8988T (cell line): ENCODE results near the gene ARID5A.
"Not testable (repeated sequence)": the region's sequence is repeated elsewhere in the genome, so short reads cannot be mapped to it uniquely, and the experiment has no call there.

Experiments used
- DNase-seq: peaks from one replicate; pipeline ENCODE4 v3.0.0; 2011

The ARID5A gene

DNA sequence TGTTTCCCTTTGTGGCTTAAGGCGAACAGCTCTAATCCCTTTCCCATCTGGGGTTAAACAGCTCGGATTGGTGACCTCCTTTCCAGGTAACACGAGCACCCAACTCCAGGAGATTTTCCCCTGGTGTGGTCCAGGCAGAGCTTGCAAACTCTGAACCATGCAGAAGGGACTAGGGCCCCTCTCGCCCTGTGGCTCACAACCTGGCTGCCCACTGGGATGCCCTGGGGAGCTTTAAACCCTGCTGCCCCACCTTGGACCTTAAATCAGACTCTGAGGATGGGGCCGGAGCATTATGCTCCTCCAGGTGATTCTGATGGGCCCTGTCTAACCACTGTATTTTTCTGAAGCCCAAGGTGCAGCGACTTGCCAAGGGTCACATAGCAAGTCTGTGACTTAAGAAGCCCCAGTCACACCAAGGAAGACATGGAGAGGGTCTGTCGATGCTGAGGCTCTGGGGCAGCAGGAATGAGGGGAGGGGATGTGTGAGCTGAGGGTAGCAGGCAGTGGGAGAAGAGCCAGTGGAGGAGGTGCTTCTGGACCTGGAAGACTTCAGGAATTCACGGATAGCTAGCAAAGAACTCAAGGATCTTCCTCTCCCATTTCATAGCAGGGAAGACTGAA, 5.9 kb downstream of the ARID5A start:
- no peak for DNase-seq

DNA sequence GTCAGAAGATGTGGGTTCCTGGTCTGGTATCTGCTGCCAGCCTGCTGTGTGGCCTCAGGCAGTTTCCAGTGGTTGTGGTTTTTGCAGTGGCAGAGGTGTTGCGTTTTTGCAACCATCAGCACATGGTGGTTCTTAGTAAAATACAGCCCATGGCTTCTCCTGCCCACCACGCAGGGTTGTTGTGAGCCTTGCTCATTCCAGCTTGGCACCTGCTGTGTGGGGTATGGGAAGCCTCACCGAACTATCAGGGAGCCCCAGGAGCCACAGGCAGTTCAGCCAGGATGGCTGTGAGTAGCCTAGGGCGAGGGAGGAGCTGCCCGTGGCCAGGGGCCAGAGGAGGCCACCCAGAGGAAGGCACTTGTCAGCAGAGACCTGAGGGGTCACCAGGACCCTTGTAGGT, 9.8 kb downstream of the ARID5A start:
- DNase-seq = no peak

DNA sequence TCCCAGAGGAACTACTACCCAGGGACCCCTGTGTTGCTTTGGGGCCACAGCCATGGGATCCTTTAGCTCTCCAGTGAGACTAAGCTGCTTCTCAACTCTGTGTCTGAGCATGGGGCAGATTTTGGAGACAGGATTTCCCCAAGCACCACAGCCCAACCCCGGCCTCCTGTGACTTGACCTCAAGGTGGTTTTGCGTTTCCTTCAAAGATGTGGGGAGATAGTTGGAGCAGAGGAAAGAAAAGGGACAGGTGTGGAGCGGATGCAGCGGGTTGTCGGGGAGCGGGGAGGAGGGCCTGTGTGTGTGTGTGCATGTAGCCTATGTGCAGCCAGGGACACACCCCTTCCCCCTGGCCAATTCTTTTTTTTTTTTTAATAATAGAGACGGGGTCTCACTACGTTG, 10.2 kb downstream of the ARID5A start:
- no peak for DNase-seq

DNA sequence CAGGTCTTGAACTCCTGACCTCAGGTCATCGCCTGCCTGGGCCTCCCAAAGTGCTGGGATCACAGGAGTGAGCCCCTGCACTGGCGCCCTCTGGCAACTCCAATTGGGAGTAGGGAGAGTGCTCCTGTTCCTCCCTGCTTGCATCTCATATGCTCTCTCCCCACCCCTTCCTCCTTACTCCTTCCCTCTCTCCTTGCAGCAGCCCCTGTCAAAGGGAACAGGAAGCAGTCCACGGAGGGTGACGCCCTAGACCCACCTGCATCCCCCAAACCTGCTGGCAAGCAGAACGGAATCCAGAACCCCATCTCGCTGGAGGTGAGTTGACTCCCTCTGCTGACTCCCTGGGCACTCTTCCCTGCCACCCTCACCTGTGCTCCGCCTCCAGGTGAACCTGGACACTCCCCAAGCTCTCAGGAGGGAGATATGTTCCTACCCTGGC, 10.7 kb downstream of the ARID5A start:
- DNase-seq = no peak

DNA sequence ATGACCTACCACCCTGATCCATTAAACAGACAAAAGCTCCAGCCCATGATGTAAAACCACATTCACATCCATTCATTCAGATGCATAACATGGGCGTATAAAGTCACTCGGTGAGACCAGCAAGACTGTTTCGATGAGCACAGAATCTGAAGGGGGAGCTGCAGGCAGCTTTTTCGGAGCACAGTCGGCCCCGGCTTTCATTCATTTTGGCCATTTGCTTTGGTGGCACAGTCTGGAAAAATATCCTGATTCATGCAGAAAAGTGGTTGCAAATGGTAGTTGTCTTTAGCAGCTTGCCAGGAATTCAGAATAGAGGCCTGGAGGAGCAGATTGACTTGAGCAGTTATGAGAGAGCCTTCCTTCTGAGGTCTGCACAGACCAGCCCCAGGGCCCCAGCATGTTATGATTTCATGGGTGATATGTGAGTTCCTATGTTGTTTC, 11.2 kb downstream of the ARID5A start:
- DNase-seq = no peak

DNA sequence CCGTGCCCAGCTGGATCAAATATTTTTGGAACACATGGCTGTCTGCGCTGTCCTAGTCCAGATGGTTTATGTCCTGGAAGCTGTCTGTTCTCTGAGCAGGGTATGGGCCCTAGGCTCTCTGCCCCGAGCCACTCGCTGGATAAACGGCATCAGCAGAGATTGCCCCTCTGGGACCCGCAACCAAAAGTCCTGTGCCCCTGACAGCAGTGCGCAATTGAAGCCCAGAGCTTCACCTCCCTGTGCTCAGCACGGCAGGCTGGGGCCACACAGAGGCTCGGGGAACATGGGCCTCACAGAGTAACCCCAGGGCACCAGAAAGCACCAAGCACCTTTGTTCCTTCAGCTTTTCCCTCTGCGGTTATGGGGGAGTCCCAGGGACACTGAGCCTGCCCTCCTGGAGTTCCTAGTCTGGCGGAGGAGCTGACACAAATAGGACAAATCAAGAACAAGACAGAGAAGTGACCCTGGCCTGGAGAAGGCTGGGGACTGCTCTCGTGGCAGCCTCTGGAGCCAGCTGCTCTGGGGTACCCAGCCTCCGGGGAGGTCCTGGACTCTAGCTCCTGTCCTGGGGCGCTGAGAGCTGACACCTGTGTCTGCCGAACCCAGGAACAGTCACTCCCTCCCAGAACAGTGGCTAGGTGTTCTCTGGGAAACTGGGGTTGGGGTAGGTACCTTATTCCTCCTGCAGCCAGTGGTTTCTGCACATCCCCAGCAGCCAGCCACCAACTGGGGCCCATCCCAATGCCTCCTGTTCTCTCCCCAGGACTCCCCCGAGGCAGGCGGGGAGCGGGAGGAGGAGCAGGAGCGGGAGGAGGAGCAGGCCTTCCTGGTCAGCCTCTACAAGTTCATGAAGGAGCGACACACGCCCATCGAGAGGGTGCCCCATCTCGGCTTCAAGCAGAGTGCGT, 12.3 kb downstream of the ARID5A start:
- no peak for DNase-seq

DNA sequence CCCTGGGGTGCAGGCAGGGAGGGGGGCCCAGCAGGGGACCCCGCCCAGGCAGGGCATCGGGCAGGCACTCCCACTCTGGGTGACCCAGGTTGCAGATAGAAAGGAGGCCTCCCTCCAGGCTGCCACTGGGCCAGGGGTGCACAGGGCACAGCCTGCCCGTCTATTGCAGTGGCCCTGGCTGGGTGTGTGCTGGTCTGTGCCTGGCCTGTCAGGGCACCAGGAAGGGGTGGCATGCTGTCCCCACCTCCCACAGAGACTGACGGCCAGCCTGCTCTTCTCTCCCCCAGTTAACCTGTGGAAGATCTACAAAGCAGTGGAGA, 12.9 kb downstream of the ARID5A start:
- DNase-seq = no peak

DNA sequence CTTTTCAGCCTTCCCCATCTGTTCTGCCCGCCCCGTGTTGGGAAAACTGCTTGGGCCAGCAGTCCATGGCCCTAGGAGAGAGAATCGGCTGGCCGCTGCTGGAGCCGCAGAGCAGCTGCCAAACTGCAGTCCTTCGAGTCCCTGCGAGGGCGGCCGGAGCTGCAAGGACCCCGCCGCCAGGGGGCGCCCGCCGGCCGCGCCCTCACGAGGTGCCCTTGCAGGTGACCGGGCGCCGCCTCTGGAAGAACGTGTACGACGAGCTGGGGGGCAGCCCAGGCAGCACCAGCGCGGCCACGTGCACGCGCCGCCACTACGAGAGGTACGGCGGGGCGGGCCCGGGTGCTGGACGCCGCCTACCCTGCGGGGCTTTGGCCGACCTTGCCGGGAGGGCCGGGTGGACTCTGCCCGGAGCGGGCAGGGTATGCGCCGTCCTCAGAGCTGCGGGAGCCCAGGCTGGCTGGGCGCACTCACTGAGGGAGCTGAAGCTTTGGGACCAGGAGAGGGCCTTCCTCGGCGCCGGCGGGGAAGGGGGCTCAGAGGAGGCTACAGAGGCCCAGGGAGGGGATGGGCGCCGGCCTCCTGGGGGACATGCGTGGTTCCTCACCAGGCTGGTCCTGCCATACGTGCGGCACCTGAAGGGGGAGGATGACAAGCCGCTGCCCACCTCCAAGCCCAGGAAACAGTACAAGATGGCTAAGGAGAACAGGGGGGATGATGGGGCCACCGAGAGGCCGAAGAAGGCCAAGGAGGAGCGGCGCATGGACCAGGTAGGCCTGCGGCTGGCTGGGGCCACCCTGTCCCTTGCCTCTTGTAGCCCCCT, 13.6 kb downstream of the ARID5A start:
- peak; percentile 67 for DNase-seq

DNA sequence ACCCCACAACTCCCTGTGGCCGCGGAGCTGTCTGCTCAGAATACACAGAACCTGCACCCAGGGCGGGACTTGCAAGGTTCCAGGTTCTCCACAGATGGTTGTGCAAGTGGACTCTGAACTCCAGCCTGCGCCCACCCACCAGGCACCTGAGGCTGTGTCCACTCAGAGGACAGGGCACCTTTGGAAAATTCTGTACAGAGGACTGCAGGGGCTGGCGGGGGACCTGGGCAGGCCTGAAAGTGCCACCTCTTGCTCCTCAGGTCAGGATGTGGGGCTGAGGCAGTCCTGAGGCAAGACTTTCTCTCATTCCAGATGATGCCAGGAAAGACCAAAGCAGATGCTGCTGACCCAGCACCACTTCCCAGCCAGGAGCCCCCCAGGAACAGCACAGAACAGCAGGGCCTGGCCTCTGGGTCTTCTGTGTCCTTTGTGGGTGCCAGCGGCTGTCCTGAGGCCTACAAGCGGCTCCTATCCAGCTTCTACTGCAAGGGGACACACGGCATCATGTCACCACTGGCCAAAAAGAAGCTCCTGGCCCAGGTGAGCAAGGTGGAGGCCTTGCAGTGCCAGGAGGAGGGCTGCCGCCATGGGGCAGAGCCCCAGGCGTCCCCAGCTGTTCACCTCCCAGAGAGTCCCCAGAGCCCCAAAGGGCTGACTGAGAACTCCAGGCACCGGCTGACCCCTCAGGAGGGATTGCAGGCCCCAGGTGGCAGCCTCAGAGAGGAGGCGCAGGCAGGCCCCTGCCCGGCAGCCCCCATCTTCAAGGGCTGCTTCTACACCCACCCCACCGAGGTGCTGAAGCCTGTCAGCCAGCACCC, 14.4 kb downstream of the ARID5A start:
- no peak for DNase-seq

DNA sequence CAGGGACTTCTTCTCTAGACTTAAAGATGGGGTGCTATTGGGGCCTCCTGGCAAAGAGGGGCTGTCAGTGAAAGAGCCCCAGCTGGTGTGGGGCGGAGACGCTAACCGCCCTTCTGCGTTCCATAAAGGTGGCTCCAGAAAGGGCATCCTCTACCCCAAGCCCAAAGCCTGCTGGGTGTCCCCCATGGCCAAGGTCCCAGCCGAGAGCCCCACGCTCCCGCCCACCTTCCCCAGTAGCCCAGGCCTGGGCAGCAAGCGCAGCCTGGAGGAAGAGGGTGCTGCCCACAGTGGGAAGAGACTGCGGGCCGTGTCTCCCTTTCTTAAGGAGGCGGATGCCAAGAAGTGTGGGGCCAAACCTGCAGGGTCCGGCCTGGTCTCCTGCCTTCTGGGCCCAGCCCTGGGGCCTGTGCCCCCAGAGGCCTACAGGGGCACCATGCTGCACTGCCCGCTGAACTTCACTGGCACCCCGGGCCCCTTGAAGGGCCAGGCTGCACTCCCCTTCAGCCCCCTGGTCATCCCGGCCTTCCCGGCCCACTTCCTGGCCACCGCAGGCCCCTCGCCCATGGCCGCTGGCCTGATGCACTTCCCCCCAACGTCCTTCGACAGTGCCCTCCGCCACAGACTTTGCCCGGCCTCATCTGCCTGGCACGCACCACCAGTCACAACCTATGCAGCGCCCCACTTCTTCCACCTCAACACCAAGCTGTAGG, 15.2 kb downstream of the ARID5A start:
- DNase-seq = no peak

DNA sequence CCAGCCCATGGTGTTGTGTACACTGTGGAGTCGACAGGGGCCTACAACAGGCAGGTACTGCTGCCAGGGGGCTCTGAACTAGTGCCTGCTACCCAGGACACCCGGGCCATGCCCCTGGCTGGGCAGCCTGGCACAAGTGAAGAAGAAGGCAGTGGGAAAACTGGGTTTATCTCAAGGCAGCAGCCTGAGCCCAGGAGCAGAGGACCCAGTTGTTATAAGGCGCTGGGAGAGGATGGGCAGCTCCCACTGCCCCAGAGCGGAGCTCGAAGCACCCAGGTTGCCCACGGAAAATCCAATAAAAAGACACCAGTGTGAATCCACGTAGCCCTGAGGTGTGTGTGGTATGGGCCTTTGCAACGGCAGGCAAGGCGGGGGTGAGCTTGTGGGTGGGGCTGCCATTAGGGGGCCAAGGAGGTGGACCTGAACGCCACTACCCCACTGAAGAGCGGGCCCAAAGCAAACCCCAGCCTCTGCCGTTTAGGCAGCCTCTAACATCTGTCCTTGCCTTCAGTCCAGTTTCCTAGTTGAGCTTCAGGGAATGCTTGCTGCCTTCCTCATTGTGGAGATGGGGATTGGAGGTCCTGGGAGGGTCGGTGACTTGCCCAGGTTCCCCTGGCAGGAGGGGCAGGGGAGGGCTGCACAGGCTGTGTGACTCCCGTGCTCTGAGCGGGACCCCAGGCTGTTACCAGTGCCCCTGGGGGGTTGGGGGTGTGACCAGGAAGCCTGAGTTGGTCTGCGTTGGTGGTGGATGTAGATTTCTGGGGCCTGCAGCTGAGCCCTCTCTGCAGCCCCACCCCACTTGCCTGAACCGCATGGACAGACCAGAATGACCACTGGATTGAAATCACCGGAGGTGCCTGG, 16.0 kb downstream of the ARID5A start:
- DNase-seq = no peak

DNA sequence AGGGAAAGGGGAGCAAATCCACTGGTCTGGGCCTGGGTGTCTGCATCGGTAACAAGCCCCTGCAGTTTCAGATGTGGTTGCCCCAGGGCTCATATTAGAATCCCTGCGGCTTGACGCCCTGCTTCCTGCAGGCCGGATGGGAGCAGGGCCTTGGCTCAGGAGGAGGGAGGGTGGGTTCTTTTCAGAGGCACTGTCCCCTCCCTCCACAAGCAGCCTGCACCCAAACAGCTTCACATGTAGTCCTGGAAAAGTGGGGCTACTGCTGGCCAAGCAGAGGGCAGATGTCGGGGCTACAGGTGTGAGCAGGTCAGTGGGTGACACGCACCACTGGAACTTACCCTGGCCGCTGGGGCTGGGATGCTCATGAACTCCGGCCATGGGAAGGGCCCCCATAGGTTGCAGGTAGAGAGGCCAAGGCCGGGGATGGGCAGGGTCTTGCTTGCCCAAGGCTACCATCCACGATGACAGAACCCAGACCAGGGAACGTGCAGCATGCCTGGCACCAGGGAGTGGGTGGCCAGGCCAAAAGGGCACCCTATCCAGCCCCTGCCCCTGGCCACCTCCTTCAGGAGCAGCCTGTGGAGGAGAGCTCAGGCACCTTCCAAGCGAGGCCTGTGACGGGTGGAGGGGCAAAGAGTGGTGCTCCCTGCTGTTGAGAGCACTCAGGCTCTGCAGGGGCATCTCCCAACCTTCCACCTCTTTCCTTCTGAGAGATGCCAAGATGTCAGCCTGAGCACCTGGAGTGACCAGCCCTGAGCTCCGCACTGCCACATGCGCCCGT, 16.8 kb downstream of the ARID5A start:
- no peak for DNase-seq

DNA sequence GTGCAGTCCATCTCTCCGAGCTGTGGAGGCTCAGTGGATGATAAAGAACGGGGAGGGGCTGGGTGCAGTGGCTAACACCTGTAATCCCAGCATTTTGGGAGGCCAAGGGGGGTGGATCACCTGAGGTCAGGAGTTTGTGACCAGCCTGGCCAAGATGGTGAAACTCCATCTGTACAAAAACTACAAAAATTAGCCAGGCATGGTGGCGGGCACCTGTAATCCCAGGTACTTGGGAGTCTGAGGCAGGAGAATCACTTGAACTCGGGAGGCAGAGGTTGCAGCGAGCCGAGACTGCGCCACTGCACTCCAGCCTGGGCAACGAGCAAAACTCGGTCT, 17.4 kb downstream of the ARID5A start:
- not testable (repeated sequence) for DNase-seq

DNA sequence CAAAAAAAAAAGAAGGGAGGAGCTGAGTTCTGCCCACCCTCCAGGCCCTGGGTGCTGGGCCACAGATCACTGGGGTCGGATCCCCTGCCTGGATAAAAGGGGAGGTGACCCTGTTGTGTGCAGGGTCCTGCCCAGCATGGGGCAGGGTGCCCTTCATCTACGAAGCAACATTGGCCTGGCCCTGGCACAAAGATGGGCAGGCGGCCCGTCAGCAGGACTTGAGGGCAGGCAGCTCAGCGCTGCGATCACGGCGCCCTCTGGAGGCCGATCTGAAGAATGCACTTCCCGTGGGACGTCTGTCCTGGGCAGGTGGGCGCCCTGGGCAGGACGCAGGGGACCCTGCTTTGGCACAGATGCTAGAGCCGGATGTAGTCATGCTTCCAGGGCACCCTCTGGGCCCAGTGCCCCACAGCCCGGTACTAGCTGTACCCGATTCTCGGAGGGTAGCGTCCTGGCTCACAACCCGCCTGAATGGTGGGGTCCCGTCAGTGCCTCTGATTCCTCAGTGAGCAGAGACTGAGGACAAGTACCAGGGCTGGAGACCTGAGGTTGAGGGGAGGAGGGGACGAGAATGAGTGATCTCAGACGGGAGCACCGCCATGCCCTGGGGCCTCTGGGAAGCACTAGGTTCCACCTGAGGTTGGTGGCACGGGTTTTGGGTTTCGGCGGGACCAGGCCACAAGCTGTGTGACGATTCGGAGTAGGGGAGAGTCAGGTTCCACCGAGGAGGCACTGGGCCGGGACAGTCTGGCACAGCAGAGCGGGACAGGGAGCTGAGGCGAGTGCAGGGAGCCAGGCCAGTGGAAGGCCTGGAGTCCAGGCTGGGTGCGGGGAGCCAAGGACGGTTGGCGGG, 18.0 kb downstream of the ARID5A start:
- DNase-seq = peak; percentile 71

DNA sequence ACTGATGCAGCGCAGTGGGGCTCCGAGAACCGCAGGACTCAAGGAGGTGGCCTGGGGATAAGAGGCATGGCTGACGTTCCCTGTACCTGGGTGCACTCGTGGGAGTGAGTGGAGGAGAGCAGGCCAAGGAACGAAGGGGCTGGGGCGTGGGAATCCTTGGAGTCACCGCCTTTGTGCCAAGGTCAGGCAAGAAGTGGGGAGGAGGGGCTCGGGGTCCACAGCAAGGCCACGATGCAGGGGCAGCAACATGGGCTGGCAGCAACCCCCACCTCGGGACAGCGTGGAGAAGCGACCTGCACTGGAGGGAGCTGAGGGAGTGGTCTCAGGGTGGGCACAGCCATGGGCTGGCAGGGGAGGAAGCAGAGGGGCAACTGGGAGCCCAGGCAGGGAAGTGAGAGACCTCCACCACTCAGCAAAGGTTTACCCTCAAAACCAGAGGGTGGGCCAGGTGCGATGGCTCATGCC, 18.6 kb downstream of the ARID5A start:
- no peak for DNase-seq

DNA sequence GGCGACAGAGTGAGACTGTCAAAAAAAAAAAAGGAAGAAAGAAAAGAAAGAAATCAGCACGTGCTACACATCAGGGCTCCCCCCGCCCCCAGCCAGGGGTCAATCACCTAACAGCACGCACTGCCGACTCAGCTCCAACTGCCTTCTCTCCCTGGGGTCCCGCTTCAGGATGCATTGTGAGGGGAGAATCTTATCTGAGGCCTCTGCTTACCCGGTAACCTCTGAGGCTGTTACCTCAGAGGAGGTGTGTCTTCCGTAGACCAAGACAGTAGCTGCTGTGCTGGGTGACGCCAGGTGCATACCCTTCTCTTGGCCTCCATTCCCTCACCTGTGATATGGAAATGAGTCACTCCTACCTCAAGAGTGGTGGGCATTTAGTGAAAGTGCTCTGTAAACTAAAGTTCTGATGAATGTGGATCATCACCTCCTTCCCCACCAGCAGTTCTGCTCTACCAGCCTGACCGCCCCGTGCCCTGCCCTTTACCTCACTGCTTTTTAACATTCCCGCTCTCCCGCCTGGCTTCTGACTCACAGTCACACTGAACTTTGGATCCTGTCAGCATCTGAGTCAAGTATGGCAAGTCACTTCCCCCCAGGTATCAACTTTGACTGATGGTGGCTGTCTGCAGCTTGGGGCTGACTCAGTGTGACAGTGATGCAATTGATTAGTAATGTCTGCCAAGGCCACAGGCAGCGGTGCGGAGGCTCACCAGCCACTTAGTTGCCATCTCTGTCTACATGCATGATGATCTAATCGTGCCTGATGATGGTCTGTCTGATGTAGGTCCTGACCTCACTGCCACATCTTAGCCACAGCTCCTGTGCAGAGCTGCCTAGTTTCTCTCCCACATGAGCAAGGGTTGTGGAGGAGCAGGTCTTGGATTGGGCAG, 20.1 kb downstream of the ARID5A start:
- peak; percentile 77 for DNase-seq

DNA sequence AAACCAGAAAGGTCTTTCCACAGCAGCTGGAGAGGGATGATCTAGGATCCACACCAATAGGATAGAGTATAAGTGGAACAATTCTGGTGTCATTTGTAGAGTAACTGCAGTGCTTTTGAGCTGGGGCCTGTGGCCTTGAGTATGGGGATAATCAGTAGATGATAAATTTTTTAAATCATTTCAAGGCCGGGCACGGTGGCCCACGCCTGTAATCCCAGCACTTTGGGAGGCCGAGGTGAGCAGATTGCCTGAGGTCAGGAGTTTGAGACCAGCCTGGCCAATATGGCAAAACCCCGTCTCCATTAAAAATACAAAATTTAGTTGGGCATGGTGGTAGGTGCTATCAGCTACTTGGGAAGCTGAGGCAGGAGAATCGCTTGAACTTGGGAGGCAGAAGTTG, 20.9 kb downstream of the ARID5A start:
- DNase-seq = not testable (repeated sequence)

DNA sequence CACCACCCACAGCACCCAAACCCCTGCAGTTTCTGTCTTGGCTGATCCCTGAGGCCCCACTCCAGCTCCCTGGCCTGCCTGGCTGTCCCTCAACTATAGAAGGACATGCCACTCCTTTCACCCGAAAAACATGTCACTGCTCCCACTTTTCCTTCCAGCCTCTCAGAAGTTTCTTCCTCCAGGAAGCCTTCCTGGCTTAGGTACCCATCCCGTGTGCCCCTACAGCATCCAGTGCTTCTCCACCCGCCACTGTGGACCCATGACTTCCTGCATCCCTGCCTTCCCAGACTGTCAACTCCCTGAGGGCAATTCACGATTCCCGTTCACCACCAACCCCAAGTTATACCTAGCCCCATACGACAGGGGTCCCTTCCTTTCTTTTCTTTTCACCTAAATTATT, 21.5 kb downstream of the ARID5A start:
- DNase-seq = no peak
